Measurements from ENCODE around the gene FAXDC2.
"Not testable (repeated sequence)": the region's sequence is repeated elsewhere in the genome, so short reads cannot be mapped to it uniquely, and the experiment has no call there.

The FAXDC2 gene

DNA sequence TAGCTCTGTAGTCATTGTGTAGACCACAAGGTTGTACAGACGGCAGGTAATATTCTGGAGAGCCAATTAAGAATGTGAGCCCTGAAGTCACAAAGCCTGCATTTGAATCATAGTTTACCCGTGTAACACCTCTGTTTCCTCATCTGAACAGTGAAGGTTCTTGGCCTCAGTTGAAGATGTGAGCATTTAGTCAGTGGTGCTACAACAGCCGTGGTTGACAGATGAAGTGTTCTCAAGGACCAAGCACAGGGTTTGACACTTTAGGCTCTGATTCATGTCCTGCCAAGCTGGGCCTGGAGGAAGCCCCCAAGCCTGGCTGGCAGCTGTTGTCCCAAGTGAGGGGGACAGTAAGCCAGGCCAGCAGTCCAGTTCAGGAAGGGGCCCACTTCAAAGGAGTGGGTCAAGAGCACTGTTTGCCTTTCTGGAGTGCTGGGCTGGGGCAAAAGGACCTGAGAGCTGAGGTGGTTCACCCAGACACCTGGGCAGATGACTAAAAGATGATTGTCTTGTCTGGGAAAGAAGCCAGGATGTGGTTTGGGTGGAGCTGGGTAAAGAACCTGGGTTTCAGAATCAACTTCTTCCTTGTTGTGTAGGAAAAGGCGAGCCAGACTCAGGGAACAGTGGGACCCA, 20.7 kb downstream of the FAXDC2 start:
- no peak for DNase-seq

DNA sequence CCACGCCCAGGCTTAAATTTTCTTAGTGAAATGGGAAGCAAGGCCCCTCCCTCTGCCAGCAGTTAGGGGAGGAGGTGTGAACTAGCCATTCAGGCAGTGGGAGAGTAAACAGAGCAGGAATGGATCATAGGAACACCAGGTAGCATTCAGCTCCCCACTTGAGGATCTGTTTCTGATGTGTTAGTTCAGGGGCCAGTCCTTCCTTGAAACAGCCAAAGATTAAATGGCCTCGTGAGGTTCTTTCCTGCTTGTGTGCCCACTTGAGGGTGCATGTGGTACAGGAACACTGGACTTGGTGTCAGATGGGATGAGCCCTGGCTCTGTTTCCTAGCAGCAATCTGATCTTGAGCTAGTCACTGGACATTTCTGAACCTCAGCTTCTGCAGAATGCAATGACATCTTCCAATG, 21.2 kb downstream of the FAXDC2 start:
- no peak for DNase-seq

DNA sequence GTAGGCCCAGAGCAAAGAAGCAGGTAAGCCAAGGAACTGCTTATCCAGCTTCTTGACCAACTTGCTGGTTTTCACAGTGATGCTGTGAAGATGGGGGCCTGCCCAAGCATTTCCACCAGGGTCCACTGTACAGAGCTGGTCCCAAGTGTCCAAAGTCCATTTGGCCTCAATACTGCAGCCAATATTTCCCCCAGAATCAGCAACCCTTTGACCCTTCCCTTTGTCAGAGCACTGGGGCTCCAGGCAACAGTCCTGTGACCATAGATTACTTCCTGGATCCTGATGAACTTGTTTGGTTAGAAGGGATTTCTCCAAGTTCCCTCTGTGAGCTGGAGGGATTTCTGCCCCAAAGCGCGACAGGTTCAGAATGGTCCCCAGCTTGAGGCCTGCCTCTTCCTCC, 26.3 kb downstream of the FAXDC2 start:
- no peak for DNase-seq

DNA sequence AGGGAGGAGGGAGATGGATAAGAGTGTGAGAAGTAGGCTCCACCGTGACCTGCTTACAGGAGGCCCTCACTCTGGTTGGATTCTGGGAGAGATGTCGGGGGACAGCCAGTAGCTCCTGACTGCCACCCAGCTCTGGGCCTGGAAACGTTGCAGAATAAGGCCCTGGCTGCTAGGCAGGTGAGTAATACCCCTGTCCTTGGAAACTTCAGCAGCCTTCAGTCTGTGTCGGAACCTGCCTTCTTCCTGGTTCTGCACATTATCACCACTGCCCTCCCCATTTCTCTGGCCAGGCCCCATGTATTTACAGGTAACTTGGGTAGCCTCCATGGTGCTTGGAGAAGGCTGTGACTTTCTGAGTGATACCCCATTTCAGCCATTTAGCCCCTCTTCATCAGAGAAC, 26.8 kb downstream of the FAXDC2 start:
- DNase-seq = no peak

DNA sequence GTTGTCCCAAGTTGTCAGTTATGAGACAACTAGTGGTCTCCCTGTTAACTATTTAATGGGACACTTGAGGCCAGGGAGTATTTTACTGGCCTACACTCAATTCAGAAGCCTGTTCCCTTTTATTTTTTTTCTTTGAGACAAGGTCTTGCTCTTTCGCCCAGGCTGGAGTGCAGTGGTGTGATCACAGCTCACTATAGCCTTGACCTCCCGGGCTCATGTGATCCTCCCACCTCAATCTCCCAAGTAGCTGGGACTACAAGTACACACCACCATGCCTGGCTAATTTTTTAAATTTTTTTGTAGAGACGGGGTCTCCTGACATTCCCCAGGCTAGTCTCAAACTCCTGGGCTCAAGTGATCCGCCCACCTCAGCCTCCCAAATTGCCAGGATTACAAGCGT, 27.5 kb downstream of the FAXDC2 start:
- DNase-seq = not testable (repeated sequence)

DNA sequence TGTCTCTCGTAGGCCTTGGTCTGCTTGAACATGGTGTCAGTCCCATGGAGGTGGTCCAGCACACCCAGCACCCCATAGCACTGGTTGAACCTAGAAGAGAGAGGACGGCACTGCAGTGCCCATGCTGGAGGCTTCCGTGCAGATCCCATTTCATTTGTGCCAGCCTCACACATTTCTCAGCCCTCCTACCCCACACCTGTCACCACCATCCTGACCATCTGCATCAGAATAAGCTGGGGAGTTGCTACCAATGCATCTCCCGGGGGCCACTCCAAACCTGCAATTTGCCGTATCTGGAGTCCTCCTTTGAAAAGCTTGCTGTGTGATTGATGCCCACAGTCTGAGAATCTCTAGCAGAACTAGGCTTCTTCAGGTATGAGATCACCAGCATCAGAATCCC, 30.0 kb downstream of the FAXDC2 start:
- no peak for DNase-seq

DNA sequence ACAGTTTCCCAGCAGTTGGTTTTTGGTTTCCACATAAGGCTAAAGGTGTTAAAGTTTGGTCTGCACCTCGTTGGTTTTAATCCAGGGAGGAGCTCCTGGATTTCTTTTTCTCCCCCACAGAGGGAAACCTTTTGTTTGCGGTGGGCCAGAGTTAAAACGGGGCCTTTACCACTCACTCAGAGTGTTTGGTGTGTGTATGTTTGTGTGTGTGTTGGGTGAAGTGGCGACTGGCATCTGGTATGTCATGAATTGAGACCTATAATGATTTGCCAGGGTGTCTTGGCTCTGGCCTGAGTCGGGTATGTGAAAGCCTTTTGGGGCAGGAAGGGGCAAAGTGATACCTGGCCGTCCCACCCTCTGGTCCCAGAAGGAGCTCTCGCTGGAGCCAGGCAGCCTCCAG, 30.9 kb downstream of the FAXDC2 start:
- no peak for DNase-seq

DNA sequence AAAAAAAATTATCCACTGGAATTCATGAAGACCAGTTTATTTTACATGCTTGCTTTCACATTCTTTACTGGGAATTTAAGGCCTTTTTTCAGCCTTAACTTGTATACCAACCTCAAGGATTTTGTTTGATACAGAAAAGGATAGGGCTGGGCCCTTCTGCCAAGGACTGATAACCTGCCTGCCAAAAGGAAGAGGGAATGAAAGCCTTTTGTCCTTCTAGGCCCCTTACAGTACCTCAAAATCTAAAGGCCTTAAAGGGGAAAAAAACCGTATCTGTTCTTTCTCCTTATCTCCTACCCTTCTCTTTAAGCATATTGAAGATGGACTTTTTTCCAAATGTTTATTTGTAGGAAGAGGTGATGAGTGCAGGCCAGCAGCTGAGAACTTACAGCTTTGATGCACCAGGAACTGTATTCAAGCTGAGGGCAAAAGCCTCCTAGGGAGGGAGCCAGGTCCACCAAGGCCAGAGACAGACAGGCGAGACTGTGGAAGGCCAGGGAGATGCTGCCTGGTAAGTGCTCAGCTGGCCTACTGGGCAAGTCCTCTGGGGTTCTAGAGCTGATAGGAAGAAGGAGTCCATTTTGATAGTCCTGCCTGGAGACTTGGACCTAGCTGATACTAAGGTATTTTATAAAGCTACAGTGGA, 31.8 kb downstream of the FAXDC2 start:
- no peak for DNase-seq

DNA sequence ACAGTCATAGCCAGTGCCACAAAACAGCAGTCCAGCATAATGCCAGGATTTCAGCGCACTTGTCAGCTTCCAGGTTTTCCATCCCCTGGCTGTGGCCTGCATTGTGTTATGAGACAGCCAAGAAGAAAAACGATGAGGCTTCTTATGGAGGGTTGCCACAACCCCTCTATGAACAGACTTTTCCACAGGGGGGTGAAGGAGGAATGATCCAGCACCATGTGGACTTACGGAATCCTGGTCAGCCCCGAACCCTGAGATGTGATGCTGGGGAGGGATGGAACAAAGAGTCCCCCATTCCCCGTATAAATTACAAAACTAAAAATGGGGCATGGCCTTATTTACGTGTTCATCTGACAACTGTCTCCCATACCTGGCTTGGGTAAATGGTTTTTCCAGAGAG, 32.6 kb downstream of the FAXDC2 start:
- DNase-seq = no peak

DNA sequence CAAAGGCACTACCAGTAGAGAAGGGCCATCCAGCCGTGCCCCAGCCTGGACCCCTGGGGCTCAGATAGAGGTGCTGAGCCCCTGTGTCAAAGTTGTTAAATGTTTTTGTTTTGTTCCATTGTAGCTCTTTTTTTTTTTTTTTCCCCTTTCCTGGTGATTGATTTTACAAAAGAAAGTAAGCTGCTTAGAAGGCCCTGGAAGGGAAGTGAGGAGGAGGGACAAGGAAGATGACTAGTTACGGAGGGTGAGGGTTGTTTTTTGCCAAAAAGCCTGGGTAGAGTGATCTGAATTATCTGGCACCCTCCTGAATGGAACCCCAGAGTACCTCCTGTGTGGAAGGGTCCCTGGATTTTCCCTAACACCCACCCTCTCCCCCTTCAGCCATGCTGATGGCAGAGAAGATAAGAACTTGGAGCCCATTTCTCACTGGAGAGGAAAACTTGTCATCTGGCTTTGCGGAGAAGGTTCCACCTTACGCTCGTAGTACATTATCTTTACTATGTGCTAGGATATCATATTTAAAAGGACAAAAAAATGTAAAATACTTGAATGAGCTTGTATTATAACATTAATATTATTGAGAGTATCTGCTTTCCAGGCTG, 33.4 kb downstream of the FAXDC2 start:
- no peak for DNase-seq

DNA sequence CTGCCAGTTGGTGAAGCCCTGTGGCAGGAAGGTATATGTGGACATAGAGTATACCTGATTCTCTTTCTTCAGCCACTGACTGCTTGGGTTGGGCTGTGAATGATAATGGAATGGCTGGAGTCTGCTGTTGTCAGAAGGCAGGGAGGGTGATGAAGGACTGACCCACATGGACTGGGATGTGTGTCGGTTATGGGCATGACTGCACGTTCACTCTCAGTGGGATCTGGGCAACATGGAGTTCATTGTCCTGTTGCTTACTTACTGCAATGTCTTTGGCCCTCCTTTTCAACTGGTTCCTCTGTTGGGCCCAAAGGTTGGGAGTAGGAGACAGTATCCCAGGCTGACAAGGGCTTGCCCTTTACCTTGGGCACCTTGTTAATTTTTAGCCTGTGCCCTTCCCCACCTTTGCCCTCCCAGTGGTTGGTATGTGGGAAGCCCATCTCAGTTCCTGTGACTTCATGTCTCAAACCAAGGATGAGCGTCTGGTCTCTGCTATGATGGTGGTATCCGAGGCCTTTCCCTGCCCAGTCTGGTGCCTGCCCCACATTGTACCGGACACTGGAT, 34.6 kb downstream of the FAXDC2 start:
- DNase-seq = no peak

DNA sequence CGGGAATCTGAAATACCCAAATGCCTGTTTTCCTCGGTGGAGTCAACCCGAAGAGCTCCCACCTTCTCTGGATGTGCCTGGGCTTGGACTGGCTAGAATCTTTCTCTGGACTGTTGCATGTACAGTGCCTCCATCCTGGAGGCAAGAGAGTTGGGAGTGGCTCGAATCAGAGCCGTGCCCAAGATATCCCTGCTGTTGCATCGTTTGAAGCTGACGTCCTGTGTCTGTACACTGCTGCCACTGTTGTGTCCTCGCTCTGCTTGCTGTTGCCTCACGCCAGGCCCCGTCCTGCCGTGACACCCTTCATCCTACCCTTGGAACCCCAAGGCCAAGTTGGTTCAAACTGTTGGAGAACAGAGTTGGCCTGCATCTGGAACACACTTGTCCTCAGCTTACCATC, 35.4 kb downstream of the FAXDC2 start:
- no peak for DNase-seq

DNA sequence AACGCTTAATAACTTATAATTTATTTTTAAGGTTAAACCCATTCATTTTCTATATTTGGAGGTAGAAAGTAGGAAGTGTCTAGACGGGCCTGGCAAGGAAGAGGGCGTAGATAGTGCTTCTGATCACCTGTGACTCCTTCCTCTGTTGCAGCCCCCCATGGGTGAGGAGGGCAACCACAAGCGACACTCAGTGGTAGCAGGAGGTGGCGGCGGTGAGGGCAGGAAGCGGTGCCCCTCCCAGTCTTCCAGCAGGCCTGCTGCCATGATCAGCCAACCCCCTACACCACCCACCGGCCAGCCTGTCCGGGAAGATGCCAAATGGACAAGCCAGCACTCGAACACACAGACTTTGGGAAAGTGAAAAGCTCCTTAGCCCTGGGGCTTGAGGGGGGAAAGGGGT, 36.7 kb downstream of the FAXDC2 start:
- peak; percentile 23 for DNase-seq

DNA sequence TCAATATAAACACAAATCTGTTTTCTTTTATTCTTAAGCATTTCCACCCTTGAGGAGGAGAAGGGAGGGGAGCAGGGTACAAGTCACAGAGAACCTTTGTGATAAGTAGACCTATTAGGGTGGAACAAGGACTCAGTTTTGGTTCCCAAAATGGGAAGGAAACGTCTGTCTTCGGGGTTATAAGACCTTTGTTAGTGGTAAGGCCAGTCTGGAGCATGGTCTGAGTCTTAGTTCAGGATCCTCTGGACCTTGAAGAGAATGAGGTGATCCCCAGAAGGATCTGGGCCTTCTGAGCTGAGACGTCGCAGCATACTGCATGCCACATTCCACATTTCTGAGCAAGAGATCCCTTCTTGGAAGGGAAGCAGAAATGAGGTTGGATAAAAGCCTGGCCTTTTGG, 37.2 kb downstream of the FAXDC2 start:
- DNase-seq = no peak

DNA sequence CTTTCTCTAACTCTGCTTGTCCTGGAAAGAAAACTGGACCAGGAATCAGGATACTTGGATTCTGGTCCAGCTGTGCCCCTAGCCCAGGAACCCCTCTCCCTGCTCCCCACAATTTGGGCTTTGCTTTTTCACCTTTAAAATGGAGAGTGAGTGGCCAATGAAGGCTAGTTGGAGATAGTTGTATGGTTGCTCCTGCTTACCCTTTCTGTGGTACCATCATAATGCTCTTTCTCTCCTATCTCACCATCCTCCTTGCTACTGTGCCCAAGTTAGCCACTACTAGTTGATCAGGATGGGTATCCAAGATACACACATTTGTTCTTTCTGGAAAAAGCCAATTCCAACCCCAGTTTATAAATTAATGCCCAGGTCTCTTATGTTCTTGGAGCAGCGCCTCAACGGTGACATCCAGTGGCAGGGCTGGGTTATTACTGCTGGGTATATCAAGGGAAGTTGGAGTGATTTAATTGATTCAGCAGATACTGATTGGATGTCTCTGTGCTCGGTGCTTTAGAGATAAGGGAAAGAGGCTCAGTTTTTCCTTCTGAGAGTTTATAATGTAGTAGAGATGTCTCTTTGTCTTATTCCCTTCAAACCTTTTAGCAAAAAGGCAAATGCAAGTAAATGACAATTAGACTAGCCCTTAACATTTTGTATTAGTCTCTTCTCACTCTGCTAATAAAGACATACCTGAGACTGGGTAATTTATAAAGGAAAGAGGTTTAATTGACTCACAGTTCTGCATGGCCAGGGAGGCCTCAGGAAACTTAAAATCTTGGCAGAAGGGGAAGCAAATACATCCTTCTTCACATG, 38.5 kb downstream of the FAXDC2 start:
- DNase-seq = no peak

DNA sequence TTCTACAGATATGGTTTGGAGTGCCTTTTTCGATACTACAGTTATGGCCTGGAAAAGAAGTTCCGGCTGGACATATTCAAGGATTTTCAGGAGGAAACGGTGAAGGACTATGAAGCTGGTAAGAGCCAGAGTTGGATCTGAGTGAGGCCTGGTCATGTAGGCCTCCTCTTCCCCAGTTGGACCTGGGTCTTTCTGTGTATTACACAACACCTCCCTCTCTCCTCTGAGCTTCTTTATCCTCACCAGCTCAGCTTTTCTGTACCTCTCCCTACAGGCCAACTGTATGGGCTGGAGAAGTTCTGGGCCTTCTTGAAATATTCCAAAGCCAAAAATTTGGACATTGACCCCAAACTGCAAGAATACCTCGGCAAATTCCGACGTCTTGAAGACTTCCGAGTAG, 39.2 kb downstream of the FAXDC2 start:
- no peak for DNase-seq

DNA sequence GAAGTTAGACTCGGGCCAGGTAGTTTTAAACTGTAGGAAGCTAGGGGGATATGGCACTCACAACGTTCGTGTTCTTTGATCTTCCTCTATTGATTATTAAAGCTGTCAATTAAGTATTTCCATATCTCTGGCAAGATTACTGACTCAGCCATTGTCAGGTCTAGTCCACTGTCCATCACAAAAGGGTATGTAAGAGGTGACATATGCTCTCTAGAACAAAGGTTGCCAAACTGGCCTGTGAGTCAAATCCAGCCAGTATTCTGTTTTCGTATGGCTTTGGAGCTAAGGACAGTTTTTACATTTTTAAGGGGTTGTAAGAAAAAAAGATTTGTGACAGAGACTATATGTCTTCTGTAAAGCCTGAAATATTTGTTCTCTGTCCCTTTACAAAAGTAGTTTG, 44.2 kb downstream of the FAXDC2 start:
- no peak for DNase-seq

DNA sequence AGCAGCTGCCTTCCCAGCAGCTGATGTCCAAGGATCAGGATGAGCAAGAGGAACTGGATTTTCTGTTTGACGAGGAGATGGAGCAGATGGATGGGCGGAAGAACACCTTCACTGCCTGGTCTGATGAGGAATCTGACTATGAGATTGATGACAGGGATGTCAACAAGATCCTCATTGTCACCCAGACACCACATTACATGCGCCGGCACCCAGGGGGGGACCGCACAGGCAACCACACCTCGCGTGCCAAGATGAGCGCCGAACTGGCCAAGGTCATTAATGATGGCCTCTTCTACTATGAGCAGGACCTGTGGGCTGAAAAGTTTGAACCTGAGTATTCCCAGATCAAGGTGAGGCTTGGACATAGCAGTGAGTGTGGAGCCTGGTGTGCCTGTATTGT, 48.4 kb downstream of the FAXDC2 start:
- DNase-seq = no peak

DNA sequence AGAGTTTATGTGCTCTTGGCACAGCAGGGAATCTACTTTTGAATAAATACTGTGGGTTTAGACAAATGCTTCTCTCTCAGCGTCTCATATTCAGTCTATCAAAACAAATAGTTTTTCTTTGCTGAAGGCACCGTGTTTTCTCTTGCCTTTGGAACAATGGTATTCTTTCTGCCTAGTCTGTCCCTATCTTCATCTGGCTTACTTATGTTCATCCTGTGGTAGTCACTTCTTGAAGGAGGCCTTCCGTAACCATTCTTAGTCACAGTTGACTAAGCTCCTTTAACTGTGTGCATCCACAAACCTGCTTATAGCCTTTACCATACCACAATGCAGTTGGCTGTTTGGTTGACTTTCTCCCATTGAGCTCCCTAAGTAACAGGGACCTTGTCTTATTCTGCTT, 49.3 kb downstream of the FAXDC2 start:
- DNase-seq = no peak

DNA sequence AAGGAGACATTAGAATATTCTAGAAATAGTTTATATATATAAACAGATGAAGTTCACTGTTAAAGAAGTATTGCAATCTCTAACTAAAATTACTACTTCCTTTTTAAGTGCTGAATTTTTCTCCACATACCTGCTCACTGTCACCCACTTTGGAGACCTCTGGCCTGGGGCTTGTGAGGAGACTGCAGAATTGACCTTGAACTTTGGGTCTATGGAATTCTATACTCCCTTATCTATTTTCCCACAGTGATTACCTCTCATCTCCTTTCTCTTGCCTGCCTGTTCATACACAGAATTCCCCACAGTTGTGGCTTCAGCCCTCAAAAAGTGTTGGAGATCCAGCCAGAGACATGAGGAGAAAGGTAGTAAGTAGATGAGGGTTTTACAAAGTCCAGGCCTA, 49.8 kb downstream of the FAXDC2 start:
- DNase-seq = no peak

DNA sequence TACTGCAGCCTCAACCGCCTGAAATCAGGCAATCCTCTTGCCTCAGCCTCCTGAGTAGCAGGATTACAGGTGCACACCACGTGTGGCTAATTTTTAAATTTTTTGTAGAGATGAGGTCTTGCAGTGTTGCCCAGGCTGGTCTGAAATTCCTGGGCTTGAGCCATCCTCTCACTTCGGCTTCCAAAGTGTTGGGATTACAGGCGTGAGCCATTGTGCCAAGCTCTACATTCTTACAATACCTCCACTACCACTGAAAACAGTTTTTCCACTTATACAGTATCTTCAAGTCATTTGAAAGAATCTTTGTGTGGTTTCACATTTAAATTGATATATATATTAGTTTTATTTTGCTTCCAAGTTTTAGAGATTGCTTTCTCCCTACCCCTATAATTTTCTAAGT, 52.6 kb downstream of the FAXDC2 start:
- no peak for DNase-seq

DNA sequence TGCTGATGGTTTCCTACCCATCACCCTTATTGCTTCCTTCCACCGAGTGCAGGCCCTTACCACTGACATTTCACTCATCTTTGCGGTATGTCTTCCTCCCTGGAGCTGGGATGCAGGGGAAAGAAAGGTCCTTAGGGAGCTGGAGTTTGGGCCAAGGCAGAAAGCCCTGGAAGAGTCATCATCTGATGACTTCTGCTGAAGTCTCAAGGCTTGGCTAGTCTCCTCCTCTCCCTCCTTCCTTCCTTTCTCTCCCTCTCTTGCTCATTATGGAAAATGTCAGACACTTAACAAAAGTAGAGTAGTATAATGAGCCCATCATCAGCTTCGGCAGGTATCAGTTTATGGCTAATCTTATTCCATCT, 55.2 kb downstream of the FAXDC2 start:
- no peak for DNase-seq

DNA sequence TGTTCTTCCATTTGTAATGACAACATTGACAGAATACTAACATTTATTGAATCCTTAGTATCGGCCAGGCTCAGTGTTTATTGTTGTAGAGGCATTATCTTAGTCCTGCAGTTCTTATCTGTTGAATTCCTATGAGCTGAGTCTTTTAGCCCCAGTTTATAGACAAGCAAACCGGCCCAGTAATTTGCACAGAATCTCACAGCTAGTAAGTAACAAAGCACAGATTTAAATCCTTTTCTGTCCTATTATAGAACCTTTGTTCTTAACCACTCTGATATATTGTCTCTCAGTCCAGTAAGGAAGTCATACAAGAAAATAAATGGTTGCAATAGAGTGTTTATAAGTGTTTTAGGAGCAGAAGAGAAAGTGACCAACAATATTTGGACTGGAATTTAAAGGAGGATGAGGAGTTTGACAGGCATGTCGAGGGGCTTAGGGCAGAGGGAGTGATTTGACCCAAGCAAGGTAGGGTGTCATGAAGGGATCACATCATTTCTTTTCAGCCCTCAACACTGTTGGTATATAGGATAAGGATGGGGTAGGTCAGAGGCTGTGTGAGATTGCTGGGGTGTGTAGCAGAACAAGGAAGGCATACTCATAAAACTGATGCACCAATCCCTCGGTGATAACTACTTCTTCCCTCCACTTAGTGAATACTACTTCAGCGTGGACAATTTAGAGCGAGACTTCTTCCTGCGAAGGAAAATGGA, 55.7 kb downstream of the FAXDC2 start:
- DNase-seq = no peak

Data from activated gamma-delta T cell (primary cell).